Left lung (tissue), 10 donors: ENCODE measurements around the gene EML2. TPM values are rescaled to one million over a fixed set of nuclear protein-coding genes. Genes with fewer than 3 reads are reported as not detected.

ENCODE experiments used
- ATAC-seq: fragments of 200-7000 bp; cut with Tn5 transposase; one replicate; pipeline ENCODE4 v1.9.1; 2020; ENCODE audit warnings: moderate library complexity
- DNase-seq, 4 donors: peaks; one replicate each; pipeline ENCODE4 v3.0.0-alpha.2; 2013 to 2020
- H3K27ac ChIP-seq, 2 donors: fragments of 200-600 bp; sonication (generic) in 1 of 2; one replicate each; pipeline versions ENCODE4 v1.5.0 to v1.8.0; 2020 to 2021
- H3K27me3 ChIP-seq, 2 donors: fragments of 200-600 bp; sonication (generic) in 1 of 2; one replicate each; pipeline versions ENCODE4 v1.5.0 to v1.8.0; 2020 to 2021
- H3K36me3 ChIP-seq, 2 donors: fragments of 200-600 bp; sonication (generic) in 1 of 2; one replicate each; pipeline versions ENCODE4 v1.5.0 to v1.8.0; 2020 to 2021
- H3K4me1 ChIP-seq, 2 donors: fragments of 200-600 bp; one replicate each; pipeline ENCODE4 v1.8.0; 2021
- H3K4me3 ChIP-seq, 2 donors: fragments of 200-600 bp; sonication (generic) in 1 of 2; one replicate each; pipeline versions ENCODE4 v1.5.0 to v1.8.0; 2020 to 2021; ENCODE audit warnings: mild to moderate bottlenecking in 1 of 2
- H3K9me3 ChIP-seq, 2 donors: fragments of 200-600 bp; sonication (generic) in 1 of 2; one replicate each; pipeline versions ENCODE4 v1.5.0 to v1.8.0; 2020 to 2021
- intact Hi-C, 2 donors: fragments of 100-400 bp; cut with DNase I; formaldehyde crosslinking; loops; one replicate each; pipeline versions ENCODE4 v1.11.2 to v1.14.2; 2022
- polyA plus RNA-seq, 6 donors: library from polyadenylated mRNA; unstranded; fragments of 120-200 nt; gene quantifications; one replicate each; pipeline ENCODE4 v1.2.1, GENCODE V29; 2013; ENCODE audit not compliant: insufficient read length in 6 of 6
- total RNA-seq, 2 donors: library from RNA; stranded (reverse); fragmentation: NEBNext Ultra II Directional; extraction: Animal tissue kit (Norgen Biotek cat#: 25700); gene quantifications; one replicate each; pipeline ENCODE4 v1.2.1, GENCODE V29; 2021
- TF ChIP-seq, protein P1 (sequence below), 2 donors: fragments of 200-600 bp; sonication (generic) in 1 of 2; IDR thresholded peaks; one replicate each; pipeline versions ENCODE4 v1.5.0 to v1.8.0; 2021; ENCODE audit warnings: antibody characterized with exemption in 2 of 2
- donor health status: DM: no; HTN: yes; CAD: no.
- donor health status: DM: no; HTN: no; CAD: no.

The EML2 gene
- total and polyA plus RNA-seq, 8 donors, result 21.8 to 76.4 (median 29.3) TPM

DNA sequence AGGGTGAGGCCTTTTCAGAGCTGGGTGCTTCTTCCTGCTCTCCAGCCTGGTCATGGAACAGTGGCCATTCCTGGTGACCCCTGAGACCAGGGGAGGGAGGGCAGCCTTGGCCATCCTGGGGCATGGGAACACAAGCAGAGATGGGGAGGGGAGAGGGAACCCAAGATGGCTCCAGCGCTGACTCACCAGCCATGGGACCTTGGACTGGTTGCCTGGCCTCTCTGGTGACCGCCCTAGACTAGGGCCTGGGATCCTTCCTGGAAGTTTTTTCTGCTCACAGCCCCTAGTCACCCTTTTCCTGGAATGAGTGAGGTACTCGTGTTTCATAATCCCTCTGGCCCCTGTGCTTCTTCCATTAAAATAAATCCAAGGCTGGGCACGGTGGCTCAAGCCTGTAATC lies 51.3 kb downstream of the EML2 start:
- no peak for DNase-seq
- peaks cover 0 to 42% of the 10 kb centered on the region in 2 donors for H3K4me1 ChIP-seq
- peaks cover 0 to 26% of the 10 kb centered on the region in 2 donors for H3K27me3 ChIP-seq
- intact Hi-C loops, result no loop called here
- H3K4me3 ChIP-seq, result no peak overlapping the region
- TF ChIP-seq, protein P1, sequence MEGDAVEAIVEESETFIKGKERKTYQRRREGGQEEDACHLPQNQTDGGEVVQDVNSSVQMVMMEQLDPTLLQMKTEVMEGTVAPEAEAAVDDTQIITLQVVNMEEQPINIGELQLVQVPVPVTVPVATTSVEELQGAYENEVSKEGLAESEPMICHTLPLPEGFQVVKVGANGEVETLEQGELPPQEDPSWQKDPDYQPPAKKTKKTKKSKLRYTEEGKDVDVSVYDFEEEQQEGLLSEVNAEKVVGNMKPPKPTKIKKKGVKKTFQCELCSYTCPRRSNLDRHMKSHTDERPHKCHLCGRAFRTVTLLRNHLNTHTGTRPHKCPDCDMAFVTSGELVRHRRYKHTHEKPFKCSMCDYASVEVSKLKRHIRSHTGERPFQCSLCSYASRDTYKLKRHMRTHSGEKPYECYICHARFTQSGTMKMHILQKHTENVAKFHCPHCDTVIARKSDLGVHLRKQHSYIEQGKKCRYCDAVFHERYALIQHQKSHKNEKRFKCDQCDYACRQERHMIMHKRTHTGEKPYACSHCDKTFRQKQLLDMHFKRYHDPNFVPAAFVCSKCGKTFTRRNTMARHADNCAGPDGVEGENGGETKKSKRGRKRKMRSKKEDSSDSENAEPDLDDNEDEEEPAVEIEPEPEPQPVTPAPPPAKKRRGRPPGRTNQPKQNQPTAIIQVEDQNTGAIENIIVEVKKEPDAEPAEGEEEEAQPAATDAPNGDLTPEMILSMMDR (IDR thresholded peaks at IDR 0.05), result no peak
- H3K9me3 ChIP-seq, result no peaks in the 10 kb centered on the region
- no peak overlapping the region for H3K27ac ChIP-seq
- ATAC-seq, result no peak
- H3K36me3 ChIP-seq, result peaks cover 0 to 11% of the 10 kb centered on the region in 2 donors

DNA sequence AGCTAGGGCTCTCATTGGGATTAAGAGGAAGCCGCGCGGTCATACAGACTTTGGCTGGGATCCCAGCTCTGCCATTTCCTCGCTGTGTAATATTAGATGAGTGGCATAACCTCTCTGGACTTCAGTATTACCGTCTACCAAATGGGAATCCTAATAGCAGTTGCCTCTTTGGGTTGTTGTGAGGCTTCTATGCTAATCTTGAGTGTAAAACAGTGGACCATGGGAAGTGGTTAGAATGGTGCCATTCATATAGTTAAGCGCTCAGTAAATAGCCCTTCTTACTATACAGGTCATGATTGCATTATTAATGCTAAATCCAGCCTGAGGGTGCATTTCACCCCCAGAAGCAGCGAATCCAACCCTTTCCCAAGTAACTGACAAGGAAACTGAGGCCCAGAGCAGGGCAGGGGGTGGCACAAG lies 54.0 kb downstream of the EML2 start:
- H3K4me1 ChIP-seq, result peaks cover 0 to 16% of the 10 kb centered on the region in 2 donors
- peak overlapping the region; percentile 64 for H3K4me3 ChIP-seq
- H3K9me3 ChIP-seq, result no peaks in the 10 kb centered on the region
- ATAC-seq (peak; percentile 1), DNase-seq (no peak)
- H3K27me3 ChIP-seq, result peaks cover 0 to under 1% of the 10 kb centered on the region in 2 donors
- peak overlapping the region; percentile 88 to 96 for H3K27ac ChIP-seq
- intact Hi-C loops, result no loop called here
- TF ChIP-seq, protein P1 (IDR thresholded peaks at IDR 0.05), result no peak
- no peaks in the 10 kb centered on the region for H3K36me3 ChIP-seq

DNA sequence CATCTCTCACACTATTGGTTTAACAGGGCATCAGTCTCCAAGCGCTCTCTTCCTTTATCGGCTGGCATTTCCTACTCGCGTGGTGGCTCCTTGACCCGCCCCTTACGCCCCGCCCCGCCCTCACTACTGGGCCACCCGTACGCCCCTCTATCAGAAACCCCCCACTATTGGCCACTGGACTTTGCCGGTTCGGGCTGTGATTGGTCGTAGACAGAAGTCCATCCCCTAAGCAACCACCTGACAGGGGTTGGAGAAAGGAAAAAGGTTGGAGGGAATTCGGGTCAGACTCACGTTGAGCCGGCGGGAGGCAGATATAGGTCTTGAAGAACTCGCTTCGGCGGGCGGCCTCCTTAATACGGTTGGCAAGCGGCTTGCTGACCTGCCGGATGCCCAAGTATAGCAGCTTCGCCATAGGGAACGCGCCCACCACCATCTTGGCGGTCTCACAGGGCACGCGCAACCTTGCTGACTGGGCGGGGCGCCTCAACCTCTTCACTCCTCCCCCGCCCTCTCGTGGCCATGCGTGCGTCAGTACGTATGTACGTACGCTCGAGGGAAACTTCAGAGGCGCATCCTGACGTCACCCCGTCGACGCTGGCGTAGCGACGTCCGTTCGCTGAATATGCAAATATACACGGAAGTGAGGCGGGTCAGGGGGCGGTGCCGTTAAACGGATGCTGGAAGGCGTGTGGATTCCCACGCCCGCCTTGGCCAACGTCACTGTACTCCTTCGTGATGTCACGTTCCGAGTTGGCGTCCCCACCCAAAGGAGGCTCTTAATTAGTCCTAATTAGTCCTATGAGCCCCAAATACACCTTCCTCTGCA lies 54.7 kb downstream of the EML2 start, which contains the start of gene OPA3:
TSS of gene OPA3 (minus strand) at position 471 of the 826 bp plus-strand sequence. CDS start at position 433, 38 bp downstream.
- Histone ChIP-seq H3K27me3 (no peaks in the 10 kb centered on the region), H3K4me1 (peaks cover 0 to 16% of the 10 kb centered on the region in 2 donors), H3K4me3 (peak within 1 kb of the TSS; percentile 64), H3K27ac (peak within 1 kb of the TSS; percentile 88 to 96), H3K36me3 (no peaks in the 10 kb centered on the region), H3K9me3 (no peaks in the 10 kb centered on the region)
- DNase-seq (peak; percentile 99 to 100 (median 100)), ATAC-seq (peak; percentile 96)
- intact Hi-C loops, result no loop called here
- TF ChIP-seq, protein P1 (IDR thresholded peaks at IDR 0.05), result peak in 1 of 2 donors; percentile 25

DNA sequence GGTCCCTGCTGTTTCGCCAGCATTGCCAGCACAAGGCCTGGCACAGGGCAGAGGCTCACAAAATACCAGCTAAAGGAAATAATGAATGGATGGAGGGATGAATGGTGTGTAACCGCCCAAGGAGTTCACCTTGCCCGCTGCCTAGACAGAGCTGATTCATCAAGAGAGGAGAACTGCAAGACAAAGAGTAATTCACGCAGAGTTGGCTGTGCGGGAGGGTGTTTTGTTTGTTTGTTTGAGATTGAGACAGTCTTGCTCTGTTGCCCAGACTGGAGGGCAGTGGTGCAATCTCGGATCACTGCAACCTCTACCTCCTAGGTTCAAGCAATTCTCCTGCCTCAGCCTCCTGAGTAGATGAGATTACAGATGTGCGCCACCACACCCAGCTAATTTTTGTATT lies 57.6 kb downstream of the EML2 start:
- Histone ChIP-seq H3K4me1 (peaks cover 8 to 22% of the 10 kb centered on the region in 2 donors), H3K4me3 (no peak overlapping the region), H3K36me3 (no peaks in the 10 kb centered on the region), H3K27me3 (no peaks in the 10 kb centered on the region), H3K9me3 (no peaks in the 10 kb centered on the region), H3K27ac (no peak overlapping the region)
- intact Hi-C loops, result no loop called here
- TF ChIP-seq, protein P1 (IDR thresholded peaks at IDR 0.05), result no peak
- no peak for DNase-seq
- ATAC-seq, result no peak

DNA sequence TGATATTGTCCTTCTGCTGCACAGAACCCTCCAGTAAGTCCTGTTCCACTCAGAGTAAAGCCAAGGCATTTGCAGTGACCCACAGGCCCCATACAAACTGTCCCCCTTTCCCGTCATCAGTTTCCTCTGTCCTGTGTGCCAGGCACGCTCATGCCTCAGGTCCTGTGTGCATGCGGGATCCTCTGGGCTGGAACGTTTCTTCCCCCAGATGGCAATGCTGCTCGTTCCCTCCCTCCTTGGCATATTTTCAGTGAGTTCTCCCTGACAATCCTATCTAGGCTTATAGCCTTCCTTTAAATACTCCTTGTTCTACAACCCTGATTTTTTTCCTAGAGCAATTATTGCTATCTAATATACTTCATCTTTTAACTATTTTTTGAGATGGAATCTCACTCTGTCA lies 60.3 kb downstream of the EML2 start:
- TF ChIP-seq, protein P1 (IDR thresholded peaks at IDR 0.05), result no peak
- no peak for DNase-seq
- Histone ChIP-seq H3K36me3 (no peaks in the 10 kb centered on the region), H3K4me3 (no peak overlapping the region), H3K27ac (no peak overlapping the region), H3K9me3 (no peaks in the 10 kb centered on the region), H3K4me1 (peaks cover 9 to 14% of the 10 kb centered on the region in 2 donors), H3K27me3 (no peaks in the 10 kb centered on the region)
- intact Hi-C loops, result no loop called here
- ATAC-seq, result no peak
